SK-N-SH treated with all-trans-retinoic acid at 6 μM for 48 hours (cell line): ENCODE results near the gene MAPK10.

Experiments
- ATAC-seq: fragments of 200-7000 bp; cut with Tn5 transposase; 3 replicates; pipeline ENCODE4 v1.9.1; 2020; ENCODE audit warnings: mild to moderate bottlenecking, moderate library complexity
- ARNTL ChIP-seq: fragments of 450-650 bp; formaldehyde crosslinking; IDR thresholded peaks from 2 replicates; pipeline ENCODE4 v1.5.0; 2020; ENCODE audit warnings: low read depth, mild to moderate bottlenecking, moderate library complexity, borderline replicate concordance
- BACH2 ChIP-seq: fragments of 250-450 bp; sonication (Bioruptor Pico); IDR thresholded peaks from 2 replicates; pipeline ENCODE4 v1.9.0; 2021; ENCODE audit warnings: mild to moderate bottlenecking, borderline replicate concordance
- CSDC2 ChIP-seq: fragments of 250-450 bp; sonication (Bioruptor Pico); IDR thresholded peaks from 2 replicates; pipeline ENCODE4 v1.5.0; 2020; ENCODE audit warnings: mild to moderate bottlenecking, moderate library complexity
- ESRRG ChIP-seq: fragments of 250-450 bp; sonication (Bioruptor Pico); IDR thresholded peaks from 2 replicates; pipeline ENCODE4 v1.6.1; 2021; ENCODE audit warnings: mild to moderate bottlenecking
- ISL1 ChIP-seq: fragments of 250-450 bp; sonication (Bioruptor Pico); IDR thresholded peaks from 2 replicates; pipeline ENCODE4 v2.1.2; 2022; ENCODE audit warnings: mild to moderate bottlenecking, moderate library complexity
- OSR1 ChIP-seq: fragments of 250-450 bp; sonication (Bioruptor Pico); IDR thresholded peaks from 2 replicates; pipeline ENCODE4 v1.8.0; 2022; ENCODE audit warnings: moderate library complexity, mild to moderate bottlenecking, inconsistent platforms
- POU6F1 ChIP-seq: fragments of 250-450 bp; sonication (Bioruptor Pico); IDR thresholded peaks from 2 replicates; pipeline ENCODE4 v1.8.0; 2021; ENCODE audit warnings: low read depth, mild to moderate bottlenecking, moderate library complexity, borderline replicate concordance
- PPARA ChIP-seq: fragments of 250-450 bp; sonication (Bioruptor Pico); IDR thresholded peaks from 2 replicates; pipeline ENCODE4 v1.5.0; 2020; ENCODE audit warnings: mild to moderate bottlenecking, borderline replicate concordance
- RARB ChIP-seq: fragments of 250-450 bp; sonication (Bioruptor Pico); IDR thresholded peaks from 2 replicates; pipeline ENCODE4 v1.8.0; 2021; ENCODE audit warnings: mild to moderate bottlenecking, moderate library complexity
- TCF4 ChIP-seq: fragments of 250-450 bp; sonication (Bioruptor Pico); IDR thresholded peaks from 2 replicates; pipeline ENCODE4 v1.8.0; 2021; ENCODE audit warnings: mild to moderate bottlenecking, moderate library complexity, borderline replicate concordance
- TOX ChIP-seq: fragments of 250-450 bp; sonication (Bioruptor Pico); IDR thresholded peaks from 2 replicates; pipeline ENCODE4 v1.8.0; 2021; ENCODE audit warnings: mild to moderate bottlenecking, moderate library complexity, borderline replicate concordance
- ZFP3 ChIP-seq: fragments of 250-450 bp; sonication (Bioruptor Pico); IDR thresholded peaks from 2 replicates; pipeline ENCODE4 v1.5.0; 2020; ENCODE audit warnings: mild to moderate bottlenecking, moderate library complexity
- ZFP30 ChIP-seq: fragments of 450-650 bp; formaldehyde crosslinking; IDR thresholded peaks from 2 replicates; pipeline ENCODE4 v1.5.0; 2022; ENCODE audit warnings: mild to moderate bottlenecking, moderate library complexity
- ZNF565 ChIP-seq: fragments of 450-650 bp; formaldehyde crosslinking; conservative IDR thresholded peaks from 2 replicates; pipeline ENCODE4 v1.5.0; 2020; ENCODE audit warnings: low read depth, mild to moderate bottlenecking, moderate library complexity
- ZNF8 ChIP-seq: fragments of 450-650 bp; formaldehyde crosslinking; IDR thresholded peaks from 2 replicates; pipeline ENCODE4 v1.5.0; 2020; ENCODE audit warnings: mild to moderate bottlenecking, moderate library complexity
- TF ChIP-seq, protein P1 (sequence below): fragments of 250-450 bp; sonication (Bioruptor Pico); IDR thresholded peaks from 2 replicates; pipeline ENCODE4 v1.5.0; 2020; ENCODE audit warnings: mild to moderate bottlenecking, moderate library complexity
- TF ChIP-seq, protein P2 (sequence below): fragments of 250-450 bp; sonication (Bioruptor Pico); IDR thresholded peaks from 2 replicates; pipeline ENCODE4 v1.5.1; 2020; ENCODE audit warnings: low read depth, mild to moderate bottlenecking, moderate library complexity

The MAPK10 gene

DNA sequence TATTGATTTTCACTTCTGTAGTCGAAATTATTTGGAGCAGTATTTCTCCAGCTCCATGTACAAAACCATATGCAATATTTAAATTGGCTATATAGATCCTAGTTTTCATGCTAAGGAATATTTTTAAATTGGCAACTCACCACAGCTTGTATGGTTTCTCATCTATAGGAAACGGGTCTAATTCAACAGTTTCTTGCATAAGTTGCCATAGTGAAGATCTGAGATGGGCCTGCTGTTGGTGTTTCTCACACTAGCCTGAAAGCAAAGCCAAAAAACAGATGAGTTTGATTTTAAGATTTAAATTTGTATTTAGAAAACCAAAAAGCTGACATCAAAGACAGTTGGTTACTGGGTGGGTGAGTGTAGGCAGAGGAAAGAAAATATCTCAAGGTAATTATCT lies 5.5 kb downstream of the MAPK10 start:
- no peak for ATAC-seq
- TF ChIP-seq, protein P1, sequence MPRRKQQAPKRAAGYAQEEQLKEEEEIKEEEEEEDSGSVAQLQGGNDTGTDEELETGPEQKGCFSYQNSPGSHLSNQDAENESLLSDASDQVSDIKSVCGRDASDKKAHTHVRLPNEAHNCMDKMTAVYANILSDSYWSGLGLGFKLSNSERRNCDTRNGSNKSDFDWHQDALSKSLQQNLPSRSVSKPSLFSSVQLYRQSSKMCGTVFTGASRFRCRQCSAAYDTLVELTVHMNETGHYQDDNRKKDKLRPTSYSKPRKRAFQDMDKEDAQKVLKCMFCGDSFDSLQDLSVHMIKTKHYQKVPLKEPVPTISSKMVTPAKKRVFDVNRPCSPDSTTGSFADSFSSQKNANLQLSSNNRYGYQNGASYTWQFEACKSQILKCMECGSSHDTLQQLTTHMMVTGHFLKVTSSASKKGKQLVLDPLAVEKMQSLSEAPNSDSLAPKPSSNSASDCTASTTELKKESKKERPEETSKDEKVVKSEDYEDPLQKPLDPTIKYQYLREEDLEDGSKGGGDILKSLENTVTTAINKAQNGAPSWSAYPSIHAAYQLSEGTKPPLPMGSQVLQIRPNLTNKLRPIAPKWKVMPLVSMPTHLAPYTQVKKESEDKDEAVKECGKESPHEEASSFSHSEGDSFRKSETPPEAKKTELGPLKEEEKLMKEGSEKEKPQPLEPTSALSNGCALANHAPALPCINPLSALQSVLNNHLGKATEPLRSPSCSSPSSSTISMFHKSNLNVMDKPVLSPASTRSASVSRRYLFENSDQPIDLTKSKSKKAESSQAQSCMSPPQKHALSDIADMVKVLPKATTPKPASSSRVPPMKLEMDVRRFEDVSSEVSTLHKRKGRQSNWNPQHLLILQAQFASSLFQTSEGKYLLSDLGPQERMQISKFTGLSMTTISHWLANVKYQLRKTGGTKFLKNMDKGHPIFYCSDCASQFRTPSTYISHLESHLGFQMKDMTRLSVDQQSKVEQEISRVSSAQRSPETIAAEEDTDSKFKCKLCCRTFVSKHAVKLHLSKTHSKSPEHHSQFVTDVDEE (CRISPR knock-in tag) = no peak
- TF ChIP-seq ZNF8 (CRISPR knock-in tag) (no peak), OSR1 (CRISPR knock-in tag) (no peak), ARNTL (no peak)

DNA sequence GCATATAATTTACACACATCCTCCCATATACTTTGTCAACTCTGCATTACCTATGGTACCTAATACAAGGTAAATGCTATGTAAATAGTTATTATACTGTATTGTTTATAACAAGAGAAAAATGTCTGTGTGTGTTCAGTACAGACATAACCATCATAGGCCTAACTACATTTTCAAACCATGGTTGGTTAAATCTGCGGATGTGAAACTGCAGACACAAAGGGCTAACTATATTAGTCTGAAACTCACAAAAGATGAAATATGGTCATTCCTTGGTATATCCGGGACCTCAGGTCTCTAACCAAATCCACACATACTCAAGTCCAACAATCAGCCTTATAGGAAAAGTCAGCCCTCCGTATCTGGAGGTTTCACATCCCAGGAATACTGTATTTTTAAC lies 13.5 kb downstream of the MAPK10 start:
- TF ChIP-seq BACH2 (CRISPR knock-in tag) = no peak
- TF ChIP-seq, protein P1 (CRISPR knock-in tag) = no peak
- TF ChIP-seq TCF4 = no peak
- TF ChIP-seq PPARA = no peak
- ATAC-seq = no peak

- TF ChIP-seq ZFP30 (CRISPR knock-in tag) (no peak), RARB (no peak), TCF4 (no peak), ARNTL (no peak), ESRRG (CRISPR knock-in tag) (no peak), ISL1 (no peak)
- TF ChIP-seq, protein P2, sequence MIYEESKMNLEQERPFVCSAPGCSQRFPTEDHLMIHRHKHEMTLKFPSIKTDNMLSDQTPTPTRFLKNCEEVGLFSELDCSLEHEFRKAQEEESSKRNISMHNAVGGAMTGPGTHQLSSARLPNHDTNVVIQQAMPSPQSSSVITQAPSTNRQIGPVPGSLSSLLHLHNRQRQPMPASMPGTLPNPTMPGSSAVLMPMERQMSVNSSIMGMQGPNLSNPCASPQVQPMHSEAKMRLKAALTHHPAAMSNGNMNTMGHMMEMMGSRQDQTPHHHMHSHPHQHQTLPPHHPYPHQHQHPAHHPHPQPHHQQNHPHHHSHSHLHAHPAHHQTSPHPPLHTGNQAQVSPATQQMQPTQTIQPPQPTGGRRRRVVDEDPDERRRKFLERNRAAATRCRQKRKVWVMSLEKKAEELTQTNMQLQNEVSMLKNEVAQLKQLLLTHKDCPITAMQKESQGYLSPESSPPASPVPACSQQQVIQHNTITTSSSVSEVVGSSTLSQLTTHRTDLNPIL = no peak
These were observed 15.7 kb downstream of the MAPK10 start for GRCh38 chr4:86344127-86344526.

GRCh38 chr4:86338989-86339388 lies 20.9 kb downstream of the MAPK10 start:
- TF ChIP-seq, protein P2 = no peak
- TF ChIP-seq, protein P1 (CRISPR knock-in tag) = no peak
- no peak for TF ChIP-seq TCF4
- TF ChIP-seq ZFP3 (CRISPR knock-in tag) = no peak
- no peak for TF ChIP-seq OSR1 (CRISPR knock-in tag)
- no peak for TF ChIP-seq TOX (CRISPR knock-in tag)
- TF ChIP-seq ISL1 = no peak
- no peak for TF ChIP-seq ARNTL
- TF ChIP-seq CSDC2 = no peak
- TF ChIP-seq ZNF8 (CRISPR knock-in tag) = no peak
- no peak for TF ChIP-seq ESRRG (CRISPR knock-in tag)
- TF ChIP-seq, all 23 proteins: peak for 0
- peak; percentile 95 for ATAC-seq

More at GRCh38 chr4:86344127-86344526, 15.7 kb downstream of the MAPK10 start:
- ATAC-seq = no peak

DNA sequence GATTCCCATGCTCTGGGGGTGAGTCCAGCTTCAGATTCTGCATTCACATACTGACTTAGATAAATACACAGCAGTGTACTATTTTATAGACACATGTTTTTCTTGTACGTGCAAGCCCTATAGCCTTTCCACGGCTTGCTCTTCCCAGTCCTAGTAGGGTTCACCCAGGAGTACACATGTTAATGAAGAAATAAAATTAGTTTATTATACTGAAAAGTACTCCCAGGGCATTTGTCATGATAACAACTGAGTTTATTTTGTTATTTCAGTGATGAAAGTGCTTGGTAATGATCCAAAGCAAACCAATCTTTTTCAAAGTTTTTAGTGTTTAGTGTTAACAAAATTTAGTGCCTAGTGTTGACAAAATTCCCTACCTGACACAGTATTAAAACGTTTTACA lies 21.3 kb downstream of the MAPK10 start:
- peak; percentile 24; the same call in 2 of the 3 replicates for ATAC-seq
- TF ChIP-seq POU6F1 (CRISPR knock-in tag) = no peak
- TF ChIP-seq TOX (CRISPR knock-in tag) = no peak
- no peak for TF ChIP-seq ZNF565 (CRISPR knock-in tag)
- peak; percentile 37 for TF ChIP-seq ISL1
- TF ChIP-seq ZFP3 (CRISPR knock-in tag) = no peak
- TF ChIP-seq, protein P1 (CRISPR knock-in tag) = no peak
